ENCODE results near the gene MDFI. TPM values are rescaled to one million over a fixed set of nuclear protein-coding genes. Genes with fewer than 3 reads are reported as not detected.

MDFI gene
- total and polyA plus RNA-seq, 4 experiments from 2014 or later: not detected

DNA sequence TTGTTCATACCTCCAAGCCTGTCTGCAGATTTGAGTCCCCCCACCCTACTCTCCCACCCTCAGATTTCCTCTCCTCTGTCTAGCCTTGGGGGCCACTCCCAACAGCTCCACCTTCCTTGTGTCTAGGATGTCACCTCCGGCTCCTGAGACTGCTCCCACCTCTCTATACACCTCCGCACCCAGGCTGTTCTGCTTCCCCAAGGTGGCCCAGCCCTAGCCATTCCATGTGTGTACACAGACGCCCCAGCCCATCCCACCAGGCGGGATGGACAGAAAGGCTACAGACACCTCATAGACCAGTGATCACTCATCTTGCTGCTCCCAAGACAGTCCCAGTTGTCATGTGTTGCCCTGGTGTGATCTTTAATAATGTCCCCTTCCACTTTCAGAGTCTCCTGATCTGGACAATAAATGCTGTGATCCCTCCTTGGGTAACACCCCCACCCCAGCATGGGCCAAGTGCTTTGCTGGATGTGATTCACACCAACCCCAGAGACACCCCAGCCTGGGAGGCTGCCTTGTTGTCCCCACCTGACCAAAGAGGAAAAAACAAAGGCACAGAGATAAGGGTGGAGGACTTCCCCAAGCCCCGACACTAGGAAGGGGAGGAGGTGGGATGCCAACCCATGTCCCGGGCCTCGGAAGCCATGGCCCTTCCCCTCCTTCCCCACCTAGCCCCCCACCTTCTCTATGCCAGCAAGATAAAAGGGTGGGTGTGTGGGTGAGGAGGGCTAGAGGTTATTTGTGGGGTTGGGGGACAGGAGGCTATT is 36.1 kb downstream of the MDFI start:
- Mint-ChIP-seq H3K27ac (peak overlapping the region in 1 of 7 donors; percentile 59), H3K36me3 (no peaks in the 10 kb centered on the region), H3K4me3 (no peak overlapping the region), H3K27me3 (peaks cover 10 to 34% of the 10 kb centered on the region in 2 donors), H3K4me1 (no peaks in the 10 kb centered on the region), H3K9me3 (peaks cover 0 to 3% (median 0%) of the 10 kb centered on the region in 8 donors)
- intact Hi-C loops (cut with micrococcal nuclease): no loop called here
- no peaks in the 10 kb centered on the region for H3K4me1 ChIP-seq (ENCODE audit: insufficient read depth, low read length)
- H3K36me3 ChIP-seq (ENCODE audit: insufficient read depth, low read length): no peaks in the 10 kb centered on the region
- DNase-seq: no peak
- H3K27me3 ChIP-seq (ENCODE audit: insufficient read depth, low read length): no peaks in the 10 kb centered on the region
- no peaks in the 10 kb centered on the region for H3K9me3 ChIP-seq (ENCODE audit: control insufficient read depth in 1 of 2, low read length in 2 of 2)
- no peak overlapping the region for H3K4me3 ChIP-seq (ENCODE audit: low read length in 2 of 2)
- H3K27ac ChIP-seq (ENCODE audit: low read depth, low read length): no peak overlapping the region
- POLR2A ChIA-PET (ENCODE audit: partially characterized antibody): no interaction called here
- CTCF ChIA-PET (ENCODE audit: partially characterized antibody): interaction anchor here (1.2 to 1.3 kb wide), 2 partner anchors 9 kb away, joined by 3 to 8 read pairs; no protein-coding TSS in a partner anchor

DNA sequence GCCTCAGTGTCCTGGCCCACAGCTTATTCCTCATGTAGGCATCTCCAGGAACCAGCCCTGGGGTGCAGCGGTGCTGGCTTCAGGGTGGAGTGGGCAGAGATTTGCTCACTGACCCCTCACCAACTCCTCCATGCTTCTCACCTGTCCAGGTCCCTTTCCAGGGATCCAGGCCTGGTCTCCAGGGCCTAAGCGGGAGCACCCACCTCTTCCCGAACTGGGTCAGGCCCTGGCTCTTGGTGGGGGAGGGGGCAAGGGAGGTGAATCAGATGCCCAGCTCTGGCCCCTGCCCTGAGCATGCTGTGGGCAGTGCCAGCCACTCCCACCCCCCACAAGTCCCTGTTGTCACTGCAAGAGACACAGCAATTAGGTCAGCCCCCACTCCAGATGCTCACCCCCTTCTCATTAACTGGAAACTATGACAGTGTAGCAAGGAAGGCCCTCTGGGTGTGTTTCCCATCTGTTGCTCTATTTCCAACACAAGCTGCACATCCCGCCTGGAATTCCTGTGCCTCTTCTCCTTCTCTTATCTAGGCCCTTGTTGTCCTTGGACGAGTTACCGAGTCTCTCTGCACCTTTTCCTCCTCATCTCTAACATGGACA is 37.0 kb downstream of the MDFI start:
- H3K27ac Mint-ChIP-seq: no peak overlapping the region
- peaks cover 10 to 34% of the 10 kb centered on the region in 2 donors for H3K27me3 Mint-ChIP-seq
- ChIA-PET CTCF (ENCODE audit: partially characterized antibody) (interaction anchor here (1.2 kb wide), 1 partner anchor 8 kb away, joined by 8 read pairs; no protein-coding TSS in a partner anchor), POLR2A (ENCODE audit: partially characterized antibody) (no interaction called here)
- H3K9me3 Mint-ChIP-seq: no peaks in the 10 kb centered on the region
- no peaks in the 10 kb centered on the region for H3K4me1 Mint-ChIP-seq
- intact Hi-C loops (cut with micrococcal nuclease): no loop called here
- no peak for DNase-seq
- H3K4me3 Mint-ChIP-seq: no peak overlapping the region
- no peaks in the 10 kb centered on the region for H3K9me3 ChIP-seq (ENCODE audit: control insufficient read depth in 1 of 2, low read length in 2 of 2)
- no peak overlapping the region for H3K4me3 ChIP-seq (ENCODE audit: low read length in 2 of 2)
- H3K27ac ChIP-seq (ENCODE audit: low read depth, low read length): no peak overlapping the region
- no peaks in the 10 kb centered on the region for H3K36me3 Mint-ChIP-seq
- H3K4me1 ChIP-seq (ENCODE audit: insufficient read depth, low read length): no peaks in the 10 kb centered on the region
- H3K27me3 ChIP-seq (ENCODE audit: insufficient read depth, low read length): no peaks in the 10 kb centered on the region
- no peaks in the 10 kb centered on the region for H3K36me3 ChIP-seq (ENCODE audit: insufficient read depth, low read length)

DNA sequence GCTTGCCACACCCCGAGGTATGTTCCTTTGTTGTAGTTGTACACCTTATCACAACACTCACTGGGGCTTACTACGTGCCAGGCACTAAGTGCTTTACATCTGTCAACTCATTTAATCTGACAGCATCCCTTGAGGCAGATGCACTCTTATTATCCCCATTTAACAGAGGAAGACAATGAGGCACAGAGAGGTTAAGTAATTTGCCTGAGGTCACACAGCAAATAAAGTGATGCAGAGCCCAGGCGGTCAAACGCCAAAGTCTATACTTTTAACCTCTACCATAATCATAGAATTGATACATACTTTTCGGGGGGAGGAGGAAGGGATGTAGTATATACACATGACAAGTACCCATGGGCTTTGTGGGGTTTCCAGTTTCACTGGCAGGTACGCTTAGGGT is 37.7 kb downstream of the MDFI start:
- no peaks in the 10 kb centered on the region for H3K27me3 ChIP-seq (ENCODE audit: insufficient read depth, low read length)
- H3K4me3 ChIP-seq (ENCODE audit: low read length in 2 of 2): no peak overlapping the region
- H3K9me3 ChIP-seq (ENCODE audit: control insufficient read depth in 1 of 2, low read length in 2 of 2): no peaks in the 10 kb centered on the region
- H3K27ac ChIP-seq (ENCODE audit: low read depth, low read length): no peak overlapping the region
- intact Hi-C loops (cut with micrococcal nuclease): no loop called here
- H3K4me1 ChIP-seq (ENCODE audit: insufficient read depth, low read length): no peaks in the 10 kb centered on the region
- Mint-ChIP-seq H3K9me3 (no peaks in the 10 kb centered on the region), H3K4me1 (no peaks in the 10 kb centered on the region), H3K27ac (no peak overlapping the region), H3K4me3 (no peak overlapping the region), H3K36me3 (no peaks in the 10 kb centered on the region), H3K27me3 (peaks cover 6 to 30% of the 10 kb centered on the region in 2 donors)
- DNase-seq: no peak
- H3K36me3 ChIP-seq (ENCODE audit: insufficient read depth, low read length): no peaks in the 10 kb centered on the region
- CTCF ChIA-PET (ENCODE audit: partially characterized antibody): no interaction called here
- POLR2A ChIA-PET (ENCODE audit: partially characterized antibody): no interaction called here

DNA sequence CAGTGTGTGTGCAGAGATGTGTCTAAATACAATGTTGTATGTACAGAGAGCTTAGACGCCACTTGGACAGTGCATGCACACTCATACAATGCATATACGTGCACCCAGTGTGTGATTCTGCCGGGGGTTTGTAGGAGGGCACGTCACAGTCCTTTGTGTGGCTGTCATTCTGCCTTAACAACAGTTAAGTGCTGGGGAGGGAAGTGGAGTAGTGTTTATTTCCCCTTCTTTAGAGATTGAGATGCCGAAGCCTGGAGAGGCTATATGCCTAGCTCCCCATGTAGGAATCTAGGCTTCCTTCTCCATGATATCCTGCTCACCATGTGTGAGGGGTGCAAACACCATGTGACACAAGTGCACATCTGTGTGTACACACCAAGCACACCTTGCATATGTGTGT is 38.2 kb downstream of the MDFI start:
- H3K9me3 Mint-ChIP-seq: no peaks in the 10 kb centered on the region
- POLR2A ChIA-PET (ENCODE audit: partially characterized antibody): no interaction called here

DNA sequence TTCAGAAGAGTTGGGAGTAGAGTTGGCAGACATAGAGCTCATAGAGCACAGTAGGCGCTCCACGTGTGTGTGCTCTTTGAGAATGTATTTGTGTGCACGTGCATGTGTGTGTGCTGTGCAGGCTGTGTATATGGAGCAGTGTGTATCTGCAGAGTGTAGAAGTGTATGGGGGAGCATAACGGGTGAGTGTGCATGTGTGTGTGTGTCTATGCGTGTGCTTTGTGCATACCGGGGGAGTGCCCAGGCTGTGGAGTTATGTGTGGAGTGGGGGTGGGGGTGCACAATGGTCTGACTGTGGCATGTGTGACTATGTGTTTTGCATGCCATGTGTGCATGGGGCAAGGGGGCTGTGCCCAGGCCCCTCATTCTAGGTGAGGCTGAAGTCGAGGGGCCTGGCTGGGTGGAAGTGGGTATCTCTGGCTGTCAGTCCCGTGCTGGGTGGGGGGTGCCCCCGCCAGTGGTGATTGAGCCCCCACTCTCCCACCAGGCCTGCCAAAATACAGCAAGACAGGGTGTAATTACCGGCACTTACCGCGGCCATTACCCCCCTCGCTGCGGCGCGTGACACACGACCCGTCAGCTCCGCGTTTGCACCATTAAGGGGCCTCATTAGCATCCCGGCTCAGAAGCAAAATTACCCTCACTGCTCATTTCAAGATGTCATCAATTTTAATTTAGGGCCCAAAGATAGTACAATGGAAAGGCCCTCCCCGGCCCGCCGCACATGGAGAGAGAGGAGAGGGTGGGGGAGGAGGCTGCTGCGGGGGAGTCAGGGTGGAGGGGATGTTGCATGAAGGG is 39.1 kb downstream of the MDFI start:
- peaks cover 0 to 5% (median 3%) of the 10 kb centered on the region in 4 donors for H3K4me1 Mint-ChIP-seq
- H3K27ac ChIP-seq (ENCODE audit: low read depth, low read length): no peak overlapping the region
- H3K4me3 Mint-ChIP-seq: no peak overlapping the region
- no peaks in the 10 kb centered on the region for H3K9me3 ChIP-seq (ENCODE audit: control insufficient read depth in 1 of 2, low read length in 2 of 2)
- no peak overlapping the region for H3K4me3 ChIP-seq (ENCODE audit: low read length in 2 of 2)
- H3K27me3 ChIP-seq (ENCODE audit: insufficient read depth, low read length): no peaks in the 10 kb centered on the region
- no peaks in the 10 kb centered on the region for H3K36me3 ChIP-seq (ENCODE audit: insufficient read depth, low read length)
- H3K36me3 Mint-ChIP-seq: no peaks in the 10 kb centered on the region
- ChIA-PET POLR2A (ENCODE audit: partially characterized antibody) (no interaction called here), CTCF (ENCODE audit: partially characterized antibody) (no interaction called here)
- intact Hi-C loops (cut with micrococcal nuclease): no loop called here
- H3K27ac Mint-ChIP-seq: no peak overlapping the region
- no peak for DNase-seq
- no peaks in the 10 kb centered on the region for H3K9me3 Mint-ChIP-seq
- peaks cover 4 to 28% of the 10 kb centered on the region in 2 donors for H3K27me3 Mint-ChIP-seq
- H3K4me1 ChIP-seq (ENCODE audit: insufficient read depth, low read length): peaks cover 3% of the 10 kb centered on the region

More for the DNA sequence above, 38.2 kb downstream of the MDFI start:
- H3K4me3 ChIP-seq (ENCODE audit: low read length in 2 of 2): no peak overlapping the region
- H3K4me1 ChIP-seq (ENCODE audit: insufficient read depth, low read length): no peaks in the 10 kb centered on the region
- Mint-ChIP-seq H3K27me3 (peaks cover 5 to 30% of the 10 kb centered on the region in 2 donors), H3K36me3 (no peaks in the 10 kb centered on the region), H3K4me1 (no peaks in the 10 kb centered on the region), H3K27ac (no peak overlapping the region), H3K4me3 (no peak overlapping the region)
- DNase-seq: no peak
- H3K9me3 ChIP-seq (ENCODE audit: control insufficient read depth in 1 of 2, low read length in 2 of 2): no peaks in the 10 kb centered on the region
- no peak overlapping the region for H3K27ac ChIP-seq (ENCODE audit: low read depth, low read length)
- CTCF ChIA-PET (ENCODE audit: partially characterized antibody): no interaction called here
- no peaks in the 10 kb centered on the region for H3K36me3 ChIP-seq (ENCODE audit: insufficient read depth, low read length)
- intact Hi-C loops (cut with micrococcal nuclease): no loop called here
- no peaks in the 10 kb centered on the region for H3K27me3 ChIP-seq (ENCODE audit: insufficient read depth, low read length)

DNA sequence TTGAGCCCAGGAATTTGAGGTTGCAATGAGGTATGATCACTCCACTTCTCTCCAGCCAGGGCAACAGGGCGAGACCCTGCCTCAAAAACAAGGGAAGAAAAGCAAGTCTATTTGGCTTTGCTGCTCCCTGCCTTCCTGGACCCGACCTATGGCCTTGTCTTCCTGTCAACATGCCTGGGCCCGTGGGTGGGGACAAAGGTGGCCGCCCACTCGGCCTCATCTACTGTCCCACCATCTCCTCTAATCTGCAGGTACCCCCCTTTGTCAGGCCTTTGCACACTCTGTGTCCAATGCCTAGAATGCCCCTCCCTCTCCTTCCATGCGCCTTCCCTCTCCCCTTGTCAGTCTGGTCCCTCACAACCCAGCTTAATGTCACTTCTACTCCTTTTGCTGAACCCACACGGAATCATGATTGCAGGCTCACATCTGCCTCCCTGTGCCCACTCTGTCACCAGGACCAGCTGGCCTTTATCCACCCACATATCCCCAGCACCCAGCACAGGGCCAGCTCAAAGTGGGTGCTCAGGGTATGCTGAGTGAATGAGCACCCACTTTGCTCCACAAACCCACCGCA is 40.3 kb downstream of the MDFI start:
- H3K4me1 ChIP-seq (ENCODE audit: insufficient read depth, low read length): peaks cover 3% of the 10 kb centered on the region
- POLR2A ChIA-PET (ENCODE audit: partially characterized antibody): interaction anchor here (1.2 kb wide), 1 partner anchor 15 kb away, joined by 3 read pairs; no protein-coding TSS in a partner anchor
- CTCF ChIA-PET (ENCODE audit: partially characterized antibody): interaction anchor here (0.8 to 4.1 kb wide), 4 partner anchors 12 to 310 kb away, joined by 3 to 32 read pairs (median 3); no protein-coding TSS in a partner anchor
- H3K9me3 Mint-ChIP-seq: no peaks in the 10 kb centered on the region
- peaks cover 2 to 17% (median 7%) of the 10 kb centered on the region in 4 donors for H3K4me1 Mint-ChIP-seq
- H3K4me3 Mint-ChIP-seq: no peak overlapping the region
- no peak overlapping the region for H3K27ac Mint-ChIP-seq
- no peak for DNase-seq
- no peaks in the 10 kb centered on the region for H3K9me3 ChIP-seq (ENCODE audit: control insufficient read depth in 1 of 2, low read length in 2 of 2)
- H3K27me3 Mint-ChIP-seq: peaks cover 4 to 28% of the 10 kb centered on the region in 2 donors
- no peaks in the 10 kb centered on the region for H3K27me3 ChIP-seq (ENCODE audit: insufficient read depth, low read length)
- H3K27ac ChIP-seq (ENCODE audit: low read depth, low read length): no peak overlapping the region
- H3K36me3 ChIP-seq (ENCODE audit: insufficient read depth, low read length): no peaks in the 10 kb centered on the region
- H3K4me3 ChIP-seq (ENCODE audit: low read length in 2 of 2): no peak overlapping the region
- H3K36me3 Mint-ChIP-seq: no peaks in the 10 kb centered on the region
- intact Hi-C loops (cut with micrococcal nuclease): no loop called here

DNA sequence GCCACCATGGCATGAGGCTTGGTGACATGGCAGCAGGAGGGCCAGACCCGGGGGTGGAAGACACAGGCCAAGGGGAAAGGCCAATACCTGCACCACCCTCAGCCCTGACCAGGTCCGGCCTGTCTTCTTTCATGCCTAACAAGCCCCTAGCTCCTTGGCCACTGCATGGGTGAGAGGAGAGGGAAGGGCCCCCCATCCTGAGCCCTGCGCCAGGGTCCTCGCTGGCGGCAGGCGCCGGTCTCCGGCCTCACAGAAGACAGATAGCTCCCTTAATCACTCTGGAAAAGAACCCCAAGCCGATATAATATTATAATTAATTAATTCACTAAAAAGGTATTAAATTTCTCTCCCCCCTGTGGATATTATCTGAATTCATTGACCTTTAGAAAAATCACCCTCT is 41.4 kb downstream of the MDFI start:
- POLR2A ChIA-PET (ENCODE audit: partially characterized antibody): interaction anchor here (1.2 kb wide), 1 partner anchor 14 kb away, joined by 3 read pairs; no protein-coding TSS in a partner anchor
- no peaks in the 10 kb centered on the region for H3K36me3 ChIP-seq (ENCODE audit: insufficient read depth, low read length)
- no peaks in the 10 kb centered on the region for H3K27me3 ChIP-seq (ENCODE audit: insufficient read depth, low read length)
- CTCF ChIA-PET (ENCODE audit: partially characterized antibody): interaction anchor here (0.8 to 4.1 kb wide), 6 partner anchors 11 to 312 kb away, joined by 3 to 32 read pairs (median 4); no protein-coding TSS in a partner anchor
- H3K27ac Mint-ChIP-seq: no peak overlapping the region
- H3K4me1 Mint-ChIP-seq: peaks cover 4 to 21% (median 10%) of the 10 kb centered on the region in 4 donors
- H3K4me1 ChIP-seq (ENCODE audit: insufficient read depth, low read length): peaks cover 3% of the 10 kb centered on the region
- no peaks in the 10 kb centered on the region for H3K9me3 ChIP-seq (ENCODE audit: control insufficient read depth in 1 of 2, low read length in 2 of 2)
- H3K36me3 Mint-ChIP-seq: no peaks in the 10 kb centered on the region
- H3K27me3 Mint-ChIP-seq: peaks cover 1 to 20% of the 10 kb centered on the region in 2 donors
- intact Hi-C loops (cut with micrococcal nuclease): no loop called here
- no peak overlapping the region for H3K4me3 Mint-ChIP-seq
- H3K9me3 Mint-ChIP-seq: no peaks in the 10 kb centered on the region
- H3K27ac ChIP-seq (ENCODE audit: low read depth, low read length): no peak overlapping the region
- H3K4me3 ChIP-seq (ENCODE audit: low read length in 2 of 2): no peak overlapping the region
- DNase-seq: no peak

Data from CD4-positive, alpha-beta memory T cell (primary cell).